ENCODE measurements around the gene OR5AP2.

DNA sequence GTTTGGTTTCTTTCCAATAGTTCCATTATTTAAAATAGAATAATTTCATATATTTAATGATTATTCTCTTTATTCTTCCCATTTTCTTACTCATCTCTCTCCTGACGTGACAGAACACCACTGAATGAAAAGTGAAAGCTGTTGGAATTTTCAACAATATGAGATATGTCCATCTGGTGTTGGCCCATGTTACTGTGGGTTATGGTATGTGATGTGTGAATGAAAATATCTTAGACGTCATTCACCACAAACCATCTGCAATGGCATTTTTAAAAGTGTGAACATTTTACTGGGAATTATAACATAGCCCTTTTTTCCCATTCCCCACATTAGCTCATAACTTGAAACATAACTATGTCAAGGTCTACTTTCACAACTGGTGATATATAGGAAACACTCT lies 16.3 kb downstream of the OR5AP2 start:
- TF ChIP-seq, protein P1, sequence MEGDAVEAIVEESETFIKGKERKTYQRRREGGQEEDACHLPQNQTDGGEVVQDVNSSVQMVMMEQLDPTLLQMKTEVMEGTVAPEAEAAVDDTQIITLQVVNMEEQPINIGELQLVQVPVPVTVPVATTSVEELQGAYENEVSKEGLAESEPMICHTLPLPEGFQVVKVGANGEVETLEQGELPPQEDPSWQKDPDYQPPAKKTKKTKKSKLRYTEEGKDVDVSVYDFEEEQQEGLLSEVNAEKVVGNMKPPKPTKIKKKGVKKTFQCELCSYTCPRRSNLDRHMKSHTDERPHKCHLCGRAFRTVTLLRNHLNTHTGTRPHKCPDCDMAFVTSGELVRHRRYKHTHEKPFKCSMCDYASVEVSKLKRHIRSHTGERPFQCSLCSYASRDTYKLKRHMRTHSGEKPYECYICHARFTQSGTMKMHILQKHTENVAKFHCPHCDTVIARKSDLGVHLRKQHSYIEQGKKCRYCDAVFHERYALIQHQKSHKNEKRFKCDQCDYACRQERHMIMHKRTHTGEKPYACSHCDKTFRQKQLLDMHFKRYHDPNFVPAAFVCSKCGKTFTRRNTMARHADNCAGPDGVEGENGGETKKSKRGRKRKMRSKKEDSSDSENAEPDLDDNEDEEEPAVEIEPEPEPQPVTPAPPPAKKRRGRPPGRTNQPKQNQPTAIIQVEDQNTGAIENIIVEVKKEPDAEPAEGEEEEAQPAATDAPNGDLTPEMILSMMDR (IDR thresholded peaks at IDR 0.05; ENCODE audit: extremely low read depth in 1 of 2, insufficient read depth in 1 of 2, low read depth in 1 of 2, low read length in 2 of 2): no peak
- TF ChIP-seq POLR2AphosphoS5 (IDR thresholded peaks at IDR 0.05; ENCODE audit: insufficient read depth, low read depth, low read length): no peak
- no peak for TF ChIP-seq POLR2A (IDR thresholded peaks at IDR 0.05; ENCODE audit: low read depth, low read length)
- TF ChIP-seq, protein P2, sequence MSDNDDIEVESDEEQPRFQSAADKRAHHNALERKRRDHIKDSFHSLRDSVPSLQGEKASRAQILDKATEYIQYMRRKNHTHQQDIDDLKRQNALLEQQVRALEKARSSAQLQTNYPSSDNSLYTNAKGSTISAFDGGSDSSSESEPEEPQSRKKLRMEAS (IDR thresholded peaks at IDR 0.05; ENCODE audit: insufficient read depth, insufficient read length): no peak
- TF ChIP-seq EZH2 (IDR thresholded peaks at IDR 0.05; ENCODE audit: borderline replicate concordance, low read depth, low read length, severe bottlenecking): no peak
- TF ChIP-seq JUN (IDR thresholded peaks at IDR 0.05; ENCODE audit: borderline replicate concordance, insufficient read depth, insufficient read length, low read depth): no peak
- TF ChIP-seq MYC (IDR thresholded peaks at IDR 0.05; ENCODE audit: low read depth, low read length): no peak
- no peak for TF ChIP-seq FOS (IDR thresholded peaks at IDR 0.05; ENCODE audit: borderline replicate concordance, insufficient read depth, low read length)
- TF ChIP-seq GATA2 (IDR thresholded peaks at IDR 0.05; ENCODE audit: insufficient read depth, insufficient read length, low read depth, low read length): no peak

Data from endothelial cell of umbilical vein (primary cell).